WTC11 (cell line): ENCODE data around the gene CNGA4. TPM values are rescaled to one million over a fixed set of nuclear protein-coding genes. Genes with fewer than 3 reads are reported as not detected.

Experiments used
- ATAC-seq: fragments of 200-7000 bp; cut with Tn5 transposase; 2 replicates; pipeline ENCODE4 v1.10.0; 2021; ENCODE audit warnings: mild to moderate bottlenecking, moderate library complexity
- CTCF ChIA-PET: fragments of 300-600 bp; sonication (Branson Sonifier 250); formaldehyde crosslinking; loops from one replicate; lab custom pipeline; 2021; ENCODE audit warnings: antibody characterized with exemption; lab: Charles Lee
- POLR2A ChIA-PET: fragments of 350-600 bp; sonication (Branson Sonifier 250); formaldehyde crosslinking; loops from one replicate; lab custom pipeline; 2021; ENCODE audit warnings: antibody characterized with exemption; lab: Charles Lee
- DNase-seq: peaks from one replicate; pipeline ENCODE4 v3.0.0; 2021; ENCODE audit warnings: low spot score
- H3K27ac Mint-ChIP-seq: 2 replicates; pipeline ENCODE4 v1.8.0; 2021; ENCODE audit warnings: mixed read lengths
- H3K27me3 Mint-ChIP-seq: 2 replicates; pipeline ENCODE4 v1.8.0; 2021; ENCODE audit warnings: low read depth, mild to moderate bottlenecking, moderate library complexity, mixed read lengths
- H3K36me3 Mint-ChIP-seq: 2 replicates; pipeline ENCODE4 v1.8.0; 2021; ENCODE audit warnings: mixed read lengths
- H3K4me1 Mint-ChIP-seq: 2 replicates; pipeline ENCODE4 v1.8.0; 2022; ENCODE audit warnings: mixed read lengths
- H3K4me3 Mint-ChIP-seq: 2 replicates; pipeline ENCODE4 v1.8.0; 2021; ENCODE audit warnings: mild to moderate bottlenecking, moderate library complexity, mixed read lengths
- H3K9me3 Mint-ChIP-seq: 2 replicates; pipeline ENCODE4 v1.8.0; 2021; ENCODE audit warnings: mixed read lengths
- CREB1 ChIP-seq: sonication (generic); formaldehyde crosslinking; IDR thresholded peaks from 2 replicates; pipeline ENCODE4 v1.8.0; 2023; ENCODE audit warnings: mild to moderate bottlenecking, missing genetic modification reagents
- ELF4 ChIP-seq: sonication (generic); formaldehyde crosslinking; IDR thresholded peaks from 2 replicates; pipeline ENCODE4 v1.8.1; 2022; ENCODE audit warnings: low read depth, mild to moderate bottlenecking, moderate library complexity, missing genetic modification reagents
- IRF2 ChIP-seq: sonication (generic); formaldehyde crosslinking; IDR thresholded peaks from 2 replicates; pipeline ENCODE4 v1.8.0; 2022; ENCODE audit warnings: low read depth, missing genetic modification reagents, borderline replicate concordance
- JUN ChIP-seq: sonication (generic); formaldehyde crosslinking; IDR thresholded peaks from 2 replicates; pipeline ENCODE4 v1.8.0; 2023; ENCODE audit warnings: mild to moderate bottlenecking, missing genetic modification reagents
- MXD4 ChIP-seq: fragments of 250-450 bp; sonication (Bioruptor Pico); IDR thresholded peaks from 2 replicates; pipeline ENCODE4 v1.8.0; 2021; ENCODE audit warnings: mild to moderate bottlenecking, moderate library complexity, borderline replicate concordance
- NFYB ChIP-seq: sonication (generic); formaldehyde crosslinking; conservative IDR thresholded peaks from 2 replicates; pipeline ENCODE4 v1.8.0; 2022; ENCODE audit warnings: low read depth, missing genetic modification reagents
- NR1H2 ChIP-seq: sonication (generic); formaldehyde crosslinking; IDR thresholded peaks from 2 replicates; pipeline ENCODE4 v1.9.0; 2021; ENCODE audit warnings: mild to moderate bottlenecking, moderate library complexity, missing genetic modification reagents
- RELA ChIP-seq: sonication (generic); formaldehyde crosslinking; IDR thresholded peaks from 2 replicates; pipeline ENCODE4 v1.8.1; 2022; ENCODE audit warnings: missing genetic modification reagents, mild to moderate bottlenecking, borderline replicate concordance
- RORB ChIP-seq: fragments of 250-450 bp; sonication (Bioruptor Pico); IDR thresholded peaks from 2 replicates; pipeline ENCODE4 v1.9.0; 2021; ENCODE audit warnings: mild to moderate bottlenecking
- TEAD1 ChIP-seq: sonication (generic); formaldehyde crosslinking; IDR thresholded peaks from 2 replicates; pipeline ENCODE4 v1.8.0; 2022; ENCODE audit warnings: mild to moderate bottlenecking, missing genetic modification reagents
- ZNF121 ChIP-seq: sonication (generic); formaldehyde crosslinking; IDR thresholded peaks from 2 replicates; pipeline ENCODE4 v1.8.0; 2023; ENCODE audit warnings: missing genetic modification reagents
- ZNF416 ChIP-seq: fragments of 250-450 bp; sonication (Bioruptor Pico); IDR thresholded peaks from 2 replicates; pipeline ENCODE4 v1.9.0; 2021; ENCODE audit warnings: mild to moderate bottlenecking, inconsistent platforms
- ZNF423 ChIP-seq: fragments of 250-450 bp; sonication (Bioruptor Pico); IDR thresholded peaks from 2 replicates; pipeline ENCODE4 v2.1.2; 2022; ENCODE audit warnings: mild to moderate bottlenecking, moderate library complexity
- total RNA-seq: library from RNA; stranded (reverse); gene quantifications from 3 replicates; pipeline ENCODE4 v1.2.3, GENCODE V29; 2021
- TF ChIP-seq, protein P1 (sequence below): sonication (generic); formaldehyde crosslinking; IDR thresholded peaks from 2 replicates; pipeline ENCODE4 v1.8.0; 2022; ENCODE audit warnings: mild to moderate bottlenecking, missing genetic modification reagents
- TF ChIP-seq, protein P2 (sequence below): sonication (generic); formaldehyde crosslinking; IDR thresholded peaks from 2 replicates; pipeline ENCODE4 v1.8.1; 2023; ENCODE audit warnings: mild to moderate bottlenecking, missing genetic modification reagents, moderate library complexity
- TF ChIP-seq, protein P3 (sequence below): sonication (generic); formaldehyde crosslinking; IDR thresholded peaks from 2 replicates; pipeline ENCODE4 v1.8.0; 2022; ENCODE audit warnings: missing genetic modification reagents
- TF ChIP-seq, protein P4 (sequence below): sonication (generic); formaldehyde crosslinking; IDR thresholded peaks from 2 replicates; pipeline ENCODE4 v1.8.1; 2022; ENCODE audit warnings: missing genetic modification reagents, borderline replicate concordance
- TF ChIP-seq, protein P5 (sequence below): sonication (generic); formaldehyde crosslinking; IDR thresholded peaks from 2 replicates; pipeline ENCODE4 v1.8.1; 2023; ENCODE audit warnings: mild to moderate bottlenecking, missing genetic modification reagents, moderate library complexity
- TF ChIP-seq, protein P6 (sequence below): fragments of 250-450 bp; sonication (Bioruptor Pico); IDR thresholded peaks from 2 replicates; pipeline ENCODE4 v1.9.0; 2021; ENCODE audit warnings: moderate library complexity, mild to moderate bottlenecking, inconsistent platforms, borderline replicate concordance
- TF ChIP-seq, protein P7 (sequence below): sonication (generic); formaldehyde crosslinking; IDR thresholded peaks from 2 replicates; pipeline ENCODE4 v1.8.1; 2023; ENCODE audit warnings: mild to moderate bottlenecking, moderate library complexity, missing genetic modification reagents

The CNGA4 gene
- total RNA-seq, 1 experiment from 2014 or later, result 0.35 TPM

DNA sequence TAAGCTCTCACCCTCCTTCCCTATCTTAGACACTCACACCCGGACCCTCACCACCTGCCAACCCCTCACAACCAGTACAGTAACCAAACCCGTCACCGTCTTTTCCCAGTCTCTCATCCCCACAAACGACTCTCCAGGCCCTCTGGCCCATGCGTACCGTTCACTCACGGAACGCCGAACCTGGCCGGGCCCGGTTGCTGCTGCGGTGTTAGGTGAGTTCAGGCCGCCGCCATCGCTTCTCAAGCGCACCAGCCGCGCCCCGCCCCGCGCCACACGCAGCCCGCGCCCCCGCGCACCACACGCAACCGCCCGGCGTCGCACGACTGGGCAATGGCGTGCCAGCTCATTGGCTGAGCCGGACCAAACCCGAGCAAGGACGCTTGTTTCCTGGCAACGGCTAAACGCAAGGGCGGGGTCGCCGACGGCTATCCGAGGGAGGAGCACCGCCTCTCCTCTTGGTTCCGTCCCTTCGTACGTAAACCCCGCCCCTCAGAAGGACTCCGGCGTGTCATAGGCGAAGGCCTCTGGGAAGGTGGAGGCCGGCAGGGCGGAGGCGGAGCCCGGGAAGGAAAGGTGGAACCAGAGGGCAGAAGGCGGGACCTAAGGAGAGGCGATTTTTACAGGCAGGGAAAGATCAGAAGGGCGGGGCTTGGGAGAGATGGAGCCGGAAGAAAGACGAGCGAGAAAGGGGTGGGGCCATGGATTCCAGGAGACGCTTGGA is 4.3 kb upstream of the CNGA4 start, which contains the start of gene FHIP1B (continued):
- TF ChIP-seq, protein P1, sequence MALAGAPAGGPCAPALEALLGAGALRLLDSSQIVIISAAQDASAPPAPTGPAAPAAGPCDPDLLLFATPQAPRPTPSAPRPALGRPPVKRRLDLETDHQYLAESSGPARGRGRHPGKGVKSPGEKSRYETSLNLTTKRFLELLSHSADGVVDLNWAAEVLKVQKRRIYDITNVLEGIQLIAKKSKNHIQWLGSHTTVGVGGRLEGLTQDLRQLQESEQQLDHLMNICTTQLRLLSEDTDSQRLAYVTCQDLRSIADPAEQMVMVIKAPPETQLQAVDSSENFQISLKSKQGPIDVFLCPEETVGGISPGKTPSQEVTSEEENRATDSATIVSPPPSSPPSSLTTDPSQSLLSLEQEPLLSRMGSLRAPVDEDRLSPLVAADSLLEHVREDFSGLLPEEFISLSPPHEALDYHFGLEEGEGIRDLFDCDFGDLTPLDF (CRISPR knock-in tag), result no peak
- TF ChIP-seq NFYB (CRISPR knock-in tag) (peak; percentile 83), ZNF121 (CRISPR knock-in tag) (no peak), TEAD1 (CRISPR knock-in tag) (no peak)
- TF ChIP-seq, protein P2, sequence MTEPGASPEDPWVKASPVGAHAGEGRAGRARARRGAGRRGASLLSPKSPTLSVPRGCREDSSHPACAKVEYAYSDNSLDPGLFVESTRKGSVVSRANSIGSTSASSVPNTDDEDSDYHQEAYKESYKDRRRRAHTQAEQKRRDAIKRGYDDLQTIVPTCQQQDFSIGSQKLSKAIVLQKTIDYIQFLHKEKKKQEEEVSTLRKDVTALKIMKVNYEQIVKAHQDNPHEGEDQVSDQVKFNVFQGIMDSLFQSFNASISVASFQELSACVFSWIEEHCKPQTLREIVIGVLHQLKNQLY (CRISPR knock-in tag), result no peak

DNA sequence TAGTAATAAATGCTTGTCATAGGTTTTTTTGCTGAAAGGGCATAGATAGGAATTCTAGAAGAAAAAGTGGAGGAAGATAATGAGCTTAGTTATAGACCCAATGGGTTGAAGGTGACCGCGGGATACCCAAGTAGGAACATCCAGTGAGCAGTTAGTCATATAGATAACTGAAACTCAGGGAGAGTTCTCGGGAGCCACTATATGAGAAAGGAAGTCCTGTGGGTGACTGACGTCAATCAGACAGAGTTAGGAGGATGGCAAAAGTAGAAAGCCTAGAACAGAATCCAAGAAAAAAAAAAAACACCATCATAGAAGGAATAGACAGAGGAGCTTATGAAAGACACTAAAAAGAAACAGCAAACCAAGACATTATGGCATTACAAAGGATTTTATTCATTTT is 1.6 kb upstream of the CNGA4 start:
- DNase-seq, result no peak
- ATAC-seq, result no peak
- H3K36me3 Mint-ChIP-seq, result no peaks in the 10 kb centered on the region
- CTCF ChIA-PET, result interaction anchor here (0.6 to 4.5 kb wide), 5 partner anchors 15 to 126 kb away, joined by 3 to 39 read pairs (median 18); no protein-coding TSS in a partner anchor
- no peak overlapping the region for H3K4me3 Mint-ChIP-seq
- POLR2A ChIA-PET, result no interaction called here
- no peak overlapping the region for H3K27ac Mint-ChIP-seq
- TF ChIP-seq, protein P3, sequence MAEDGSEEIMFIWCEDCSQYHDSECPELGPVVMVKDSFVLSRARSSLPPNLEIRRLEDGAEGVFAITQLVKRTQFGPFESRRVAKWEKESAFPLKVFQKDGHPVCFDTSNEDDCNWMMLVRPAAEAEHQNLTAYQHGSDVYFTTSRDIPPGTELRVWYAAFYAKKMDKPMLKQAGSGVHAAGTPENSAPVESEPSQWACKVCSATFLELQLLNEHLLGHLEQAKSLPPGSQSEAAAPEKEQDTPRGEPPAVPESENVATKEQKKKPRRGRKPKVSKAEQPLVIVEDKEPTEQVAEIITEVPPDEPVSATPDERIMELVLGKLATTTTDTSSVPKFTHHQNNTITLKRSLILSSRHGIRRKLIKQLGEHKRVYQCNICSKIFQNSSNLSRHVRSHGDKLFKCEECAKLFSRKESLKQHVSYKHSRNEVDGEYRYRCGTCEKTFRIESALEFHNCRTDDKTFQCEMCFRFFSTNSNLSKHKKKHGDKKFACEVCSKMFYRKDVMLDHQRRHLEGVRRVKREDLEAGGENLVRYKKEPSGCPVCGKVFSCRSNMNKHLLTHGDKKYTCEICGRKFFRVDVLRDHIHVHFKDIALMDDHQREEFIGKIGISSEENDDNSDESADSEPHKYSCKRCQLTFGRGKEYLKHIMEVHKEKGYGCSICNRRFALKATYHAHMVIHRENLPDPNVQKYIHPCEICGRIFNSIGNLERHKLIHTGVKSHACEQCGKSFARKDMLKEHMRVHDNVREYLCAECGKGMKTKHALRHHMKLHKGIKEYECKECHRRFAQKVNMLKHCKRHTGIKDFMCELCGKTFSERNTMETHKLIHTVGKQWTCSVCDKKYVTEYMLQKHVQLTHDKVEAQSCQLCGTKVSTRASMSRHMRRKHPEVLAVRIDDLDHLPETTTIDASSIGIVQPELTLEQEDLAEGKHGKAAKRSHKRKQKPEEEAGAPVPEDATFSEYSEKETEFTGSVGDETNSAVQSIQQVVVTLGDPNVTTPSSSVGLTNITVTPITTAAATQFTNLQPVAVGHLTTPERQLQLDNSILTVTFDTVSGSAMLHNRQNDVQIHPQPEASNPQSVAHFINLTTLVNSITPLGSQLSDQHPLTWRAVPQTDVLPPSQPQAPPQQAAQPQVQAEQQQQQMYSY (CRISPR knock-in tag), result no peak
- TF ChIP-seq, protein P4, sequence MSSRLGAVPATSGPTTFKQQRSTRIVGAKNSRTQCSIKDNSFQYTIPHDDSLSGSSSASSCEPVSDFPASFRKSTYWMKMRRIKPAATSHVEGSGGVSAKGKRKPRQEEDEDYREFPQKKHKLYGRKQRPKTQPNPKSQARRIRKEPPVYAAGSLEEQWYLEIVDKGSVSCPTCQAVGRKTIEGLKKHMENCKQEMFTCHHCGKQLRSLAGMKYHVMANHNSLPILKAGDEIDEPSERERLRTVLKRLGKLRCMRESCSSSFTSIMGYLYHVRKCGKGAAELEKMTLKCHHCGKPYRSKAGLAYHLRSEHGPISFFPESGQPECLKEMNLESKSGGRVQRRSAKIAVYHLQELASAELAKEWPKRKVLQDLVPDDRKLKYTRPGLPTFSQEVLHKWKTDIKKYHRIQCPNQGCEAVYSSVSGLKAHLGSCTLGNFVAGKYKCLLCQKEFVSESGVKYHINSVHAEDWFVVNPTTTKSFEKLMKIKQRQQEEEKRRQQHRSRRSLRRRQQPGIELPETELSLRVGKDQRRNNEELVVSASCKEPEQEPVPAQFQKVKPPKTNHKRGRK (CRISPR knock-in tag), result no peak
- TF ChIP-seq JUN (CRISPR knock-in tag), result no peak
- no peak for TF ChIP-seq ELF4
- no peak for TF ChIP-seq ZNF416 (CRISPR knock-in tag)
- no peak for TF ChIP-seq RELA (CRISPR knock-in tag)
- no peak for TF ChIP-seq NR1H2 (CRISPR knock-in tag)
- no peak for TF ChIP-seq CREB1
- no peak for TF ChIP-seq IRF2 (CRISPR knock-in tag)
- TF ChIP-seq, protein P5, sequence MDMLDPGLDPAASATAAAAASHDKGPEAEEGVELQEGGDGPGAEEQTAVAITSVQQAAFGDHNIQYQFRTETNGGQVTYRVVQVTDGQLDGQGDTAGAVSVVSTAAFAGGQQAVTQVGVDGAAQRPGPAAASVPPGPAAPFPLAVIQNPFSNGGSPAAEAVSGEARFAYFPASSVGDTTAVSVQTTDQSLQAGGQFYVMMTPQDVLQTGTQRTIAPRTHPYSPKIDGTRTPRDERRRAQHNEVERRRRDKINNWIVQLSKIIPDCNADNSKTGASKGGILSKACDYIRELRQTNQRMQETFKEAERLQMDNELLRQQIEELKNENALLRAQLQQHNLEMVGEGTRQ (CRISPR knock-in tag), result no peak
- no peak for TF ChIP-seq RORB (CRISPR knock-in tag)
- TF ChIP-seq, protein P6, sequence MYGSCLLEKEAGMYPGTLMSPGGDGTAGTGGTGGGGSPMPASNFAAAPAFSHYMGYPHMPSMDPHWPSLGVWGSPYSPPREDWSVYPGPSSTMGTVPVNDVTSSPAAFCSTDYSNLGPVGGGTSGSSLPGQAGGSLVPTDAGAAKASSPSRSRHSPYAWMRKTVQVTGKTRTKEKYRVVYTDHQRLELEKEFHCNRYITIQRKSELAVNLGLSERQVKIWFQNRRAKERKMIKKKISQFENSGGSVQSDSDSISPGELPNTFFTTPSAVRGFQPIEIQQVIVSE (CRISPR knock-in tag), result no peak
- no peak for TF ChIP-seq ZNF423 (CRISPR knock-in tag)
- TF ChIP-seq, protein P7, sequence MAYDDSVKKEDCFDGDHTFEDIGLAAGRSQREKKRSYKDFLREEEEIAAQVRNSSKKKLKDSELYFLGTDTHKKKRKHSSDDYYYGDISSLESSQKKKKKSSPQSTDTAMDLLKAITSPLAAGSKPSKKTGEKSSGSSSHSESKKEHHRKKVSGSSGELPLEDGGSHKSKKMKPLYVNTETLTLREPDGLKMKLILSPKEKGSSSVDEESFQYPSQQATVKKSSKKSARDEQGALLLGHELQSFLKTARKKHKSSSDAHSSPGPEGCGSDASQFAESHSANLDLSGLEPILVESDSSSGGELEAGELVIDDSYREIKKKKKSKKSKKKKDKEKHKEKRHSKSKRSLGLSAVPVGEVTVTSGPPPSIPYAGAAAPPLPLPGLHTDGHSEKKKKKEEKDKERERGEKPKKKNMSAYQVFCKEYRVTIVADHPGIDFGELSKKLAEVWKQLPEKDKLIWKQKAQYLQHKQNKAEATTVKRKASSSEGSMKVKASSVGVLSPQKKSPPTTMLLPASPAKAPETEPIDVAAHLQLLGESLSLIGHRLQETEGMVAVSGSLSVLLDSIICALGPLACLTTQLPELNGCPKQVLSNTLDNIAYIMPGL, result no peak
- no peak for TF ChIP-seq MXD4 (CRISPR knock-in tag)
- no peaks in the 10 kb centered on the region for H3K27me3 Mint-ChIP-seq
- no peaks in the 10 kb centered on the region for H3K9me3 Mint-ChIP-seq
- peaks cover 13% of the 10 kb centered on the region for H3K4me1 Mint-ChIP-seq
